Activated naive CD8-positive, alpha-beta T cell treated with anti-CD3 and anti-CD28 coated beads, Interleukin-2, amount 10 ng/mL, durations not matched to agents 7 days and 5 days (primary cell): ENCODE measurements around the gene TNXB. TPM values are rescaled to one million over a fixed set of nuclear protein-coding genes. Genes with fewer than 3 reads are reported as not detected.
A peak's percentile ranks its signal among the peaks of the same experiment; 100 is the strongest.

ENCODE experiments used
- ATAC-seq: fragments of 150-1000 bp; cut with Tn5 transposase; one replicate; pipeline ENCODE4 v1.10.0; 2021; ENCODE audit warnings: low read depth, moderate library complexity
- POLR2A ChIA-PET: fragments of 350-600 bp; sonication (Branson Sonifier 250); formaldehyde crosslinking; loops from one replicate; lab custom pipeline; 2021; ENCODE audit warnings: antibody characterized with exemption; lab: Charles Lee
- DNase-seq: peaks from one replicate; pipeline ENCODE4 v3.0.0; 2021
- H3K27ac Mint-ChIP-seq: one replicate; pipeline ENCODE4 v1.8.0; 2022; ENCODE audit warnings: mild to moderate bottlenecking, mixed read lengths
- H3K27me3 Mint-ChIP-seq: one replicate; pipeline ENCODE4 v1.8.0; 2022; ENCODE audit warnings: mild to moderate bottlenecking, moderate library complexity, mixed read lengths
- H3K36me3 Mint-ChIP-seq: one replicate; pipeline ENCODE4 v1.8.0; 2021; ENCODE audit warnings: mild to moderate bottlenecking, mixed read lengths
- H3K4me1 Mint-ChIP-seq: one replicate; pipeline ENCODE4 v1.8.0; 2021; ENCODE audit warnings: mixed read lengths
- H3K4me3 Mint-ChIP-seq: one replicate; pipeline ENCODE4 v1.8.0; 2022; ENCODE audit warnings: mild to moderate bottlenecking, moderate library complexity, mixed read lengths
- H3K9me3 Mint-ChIP-seq: one replicate; pipeline ENCODE4 v1.8.0; 2021; ENCODE audit warnings: mixed read lengths
- total RNA-seq, 2 experiments: library from RNA; stranded (reverse); gene quantifications; one replicate each; pipeline ENCODE4 v1.2.3, GENCODE V29; 2021

The TNXB gene, protein sequence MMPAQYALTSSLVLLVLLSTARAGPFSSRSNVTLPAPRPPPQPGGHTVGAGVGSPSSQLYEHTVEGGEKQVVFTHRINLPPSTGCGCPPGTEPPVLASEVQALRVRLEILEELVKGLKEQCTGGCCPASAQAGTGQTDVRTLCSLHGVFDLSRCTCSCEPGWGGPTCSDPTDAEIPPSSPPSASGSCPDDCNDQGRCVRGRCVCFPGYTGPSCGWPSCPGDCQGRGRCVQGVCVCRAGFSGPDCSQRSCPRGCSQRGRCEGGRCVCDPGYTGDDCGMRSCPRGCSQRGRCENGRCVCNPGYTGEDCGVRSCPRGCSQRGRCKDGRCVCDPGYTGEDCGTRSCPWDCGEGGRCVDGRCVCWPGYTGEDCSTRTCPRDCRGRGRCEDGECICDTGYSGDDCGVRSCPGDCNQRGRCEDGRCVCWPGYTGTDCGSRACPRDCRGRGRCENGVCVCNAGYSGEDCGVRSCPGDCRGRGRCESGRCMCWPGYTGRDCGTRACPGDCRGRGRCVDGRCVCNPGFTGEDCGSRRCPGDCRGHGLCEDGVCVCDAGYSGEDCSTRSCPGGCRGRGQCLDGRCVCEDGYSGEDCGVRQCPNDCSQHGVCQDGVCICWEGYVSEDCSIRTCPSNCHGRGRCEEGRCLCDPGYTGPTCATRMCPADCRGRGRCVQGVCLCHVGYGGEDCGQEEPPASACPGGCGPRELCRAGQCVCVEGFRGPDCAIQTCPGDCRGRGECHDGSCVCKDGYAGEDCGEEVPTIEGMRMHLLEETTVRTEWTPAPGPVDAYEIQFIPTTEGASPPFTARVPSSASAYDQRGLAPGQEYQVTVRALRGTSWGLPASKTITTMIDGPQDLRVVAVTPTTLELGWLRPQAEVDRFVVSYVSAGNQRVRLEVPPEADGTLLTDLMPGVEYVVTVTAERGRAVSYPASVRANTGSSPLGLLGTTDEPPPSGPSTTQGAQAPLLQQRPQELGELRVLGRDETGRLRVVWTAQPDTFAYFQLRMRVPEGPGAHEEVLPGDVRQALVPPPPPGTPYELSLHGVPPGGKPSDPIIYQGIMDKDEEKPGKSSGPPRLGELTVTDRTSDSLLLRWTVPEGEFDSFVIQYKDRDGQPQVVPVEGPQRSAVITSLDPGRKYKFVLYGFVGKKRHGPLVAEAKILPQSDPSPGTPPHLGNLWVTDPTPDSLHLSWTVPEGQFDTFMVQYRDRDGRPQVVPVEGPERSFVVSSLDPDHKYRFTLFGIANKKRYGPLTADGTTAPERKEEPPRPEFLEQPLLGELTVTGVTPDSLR (N-terminal part only)
- total RNA-seq: 1 to 10 TPM; 8.6 to 9.2 TPM

DNA sequence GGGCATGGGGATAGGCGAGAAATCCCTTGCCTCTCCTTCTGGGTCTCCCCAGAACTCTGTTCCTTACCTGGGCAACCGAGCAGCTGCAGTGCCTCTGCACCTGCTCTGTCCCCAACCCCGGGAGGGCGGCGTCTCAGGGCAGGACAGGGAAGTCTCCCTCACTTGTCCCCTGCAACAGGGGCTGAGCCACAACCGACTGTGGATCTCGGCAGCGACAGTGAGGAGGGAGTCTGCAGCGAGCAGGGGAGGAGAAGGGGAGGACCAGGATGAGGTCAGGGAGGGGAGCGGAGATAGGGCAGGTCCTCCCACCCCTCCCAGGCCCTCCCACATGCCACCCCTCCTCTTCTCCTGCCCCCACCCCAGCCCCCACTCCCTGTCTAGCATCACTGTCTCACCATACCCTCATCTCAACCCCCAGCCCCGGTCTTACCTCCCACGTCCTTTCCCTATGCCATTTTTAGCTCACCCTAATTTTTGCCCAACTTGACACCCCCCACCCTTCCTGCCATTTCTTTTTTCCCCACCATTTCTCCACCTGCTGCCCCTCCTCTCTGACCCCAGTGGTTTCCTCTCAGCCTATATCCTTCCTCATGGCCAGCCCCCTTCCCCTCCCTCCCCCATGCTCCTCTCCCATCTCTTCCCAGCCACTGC is at the start of gene TNXB:
TNXB (minus strand) TSS at position 225 of the 651 bp plus-strand sequence. CDS start 11,140 bp downstream, outside the sequence.
- ATAC-seq (no peak), DNase-seq (no peak)
- H3K27ac Mint-ChIP-seq: no peak within 1 kb of the TSS
- H3K36me3 Mint-ChIP-seq: peaks cover 4% of the 10 kb centered on the region
- H3K9me3 Mint-ChIP-seq: no peaks in the 10 kb centered on the region
- peaks cover 6% of the 10 kb centered on the region for H3K4me1 Mint-ChIP-seq
- POLR2A ChIA-PET: no interaction called here
- no peak within 1 kb of the TSS for H3K4me3 Mint-ChIP-seq
- peaks cover 16% of the 10 kb centered on the region for H3K27me3 Mint-ChIP-seq

GRCh38 chr6:32158052-32158451 is 48.9 kb upstream of the TNXB start:
- H3K27me3 Mint-ChIP-seq: no peaks in the 10 kb centered on the region
- peaks cover 13% of the 10 kb centered on the region for H3K4me1 Mint-ChIP-seq
- H3K9me3 Mint-ChIP-seq: no peaks in the 10 kb centered on the region
- no peak for DNase-seq
- POLR2A ChIA-PET: no interaction called here
- no peak overlapping the region for H3K27ac Mint-ChIP-seq
- H3K36me3 Mint-ChIP-seq: peaks cover 20% of the 10 kb centered on the region
- ATAC-seq: no peak
- H3K4me3 Mint-ChIP-seq: no peak overlapping the region

DNA sequence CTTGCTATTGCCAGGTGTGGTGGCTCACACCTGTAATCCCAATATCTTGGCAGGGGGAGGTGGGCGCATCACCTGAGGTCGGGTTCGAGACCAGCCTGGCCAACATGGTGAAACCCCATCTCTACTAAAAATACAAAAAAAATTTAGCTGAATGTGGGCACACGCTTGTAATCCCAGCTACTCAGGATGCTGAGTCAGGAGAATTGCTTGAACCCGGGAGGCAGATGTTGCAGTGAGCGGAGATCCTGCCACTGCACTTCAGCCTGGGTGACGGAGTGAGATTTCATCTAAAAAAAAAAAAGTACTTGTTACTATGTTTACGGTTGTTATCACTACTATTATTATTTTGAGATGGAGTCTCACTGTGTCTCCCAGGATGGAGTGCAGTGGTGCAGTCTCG is 47.8 kb upstream of the TNXB start:
- no peaks in the 10 kb centered on the region for H3K9me3 Mint-ChIP-seq
- H3K27ac Mint-ChIP-seq: no peak overlapping the region
- peaks cover 15% of the 10 kb centered on the region for H3K36me3 Mint-ChIP-seq
- ATAC-seq (no peak), DNase-seq (no peak)
- POLR2A ChIA-PET: no interaction called here
- peaks cover 20% of the 10 kb centered on the region for H3K4me1 Mint-ChIP-seq
- H3K27me3 Mint-ChIP-seq: no peaks in the 10 kb centered on the region
- no peak overlapping the region for H3K4me3 Mint-ChIP-seq

GRCh38 chr6:32154514-32155161 is 45.5 kb upstream of the TNXB start:
- POLR2A ChIA-PET: interaction anchor here (0.9 to 1.3 kb wide), 7 partner anchors 23 to 67 kb away, joined by 3 to 9 read pairs (median 4); partner anchors contain the start of genes FKBPL, GPSM3, PBX2 and RNF5
- ATAC-seq: peak; percentile 80
- Mint-ChIP-seq H3K27ac (peak overlapping the region; percentile 94), H3K4me1 (peaks cover 31% of the 10 kb centered on the region), H3K36me3 (peaks cover 15% of the 10 kb centered on the region), H3K9me3 (no peaks in the 10 kb centered on the region), H3K4me3 (peak overlapping the region; percentile 98), H3K27me3 (peaks cover 11% of the 10 kb centered on the region)
- DNase-seq: peak; percentile 75

DNA sequence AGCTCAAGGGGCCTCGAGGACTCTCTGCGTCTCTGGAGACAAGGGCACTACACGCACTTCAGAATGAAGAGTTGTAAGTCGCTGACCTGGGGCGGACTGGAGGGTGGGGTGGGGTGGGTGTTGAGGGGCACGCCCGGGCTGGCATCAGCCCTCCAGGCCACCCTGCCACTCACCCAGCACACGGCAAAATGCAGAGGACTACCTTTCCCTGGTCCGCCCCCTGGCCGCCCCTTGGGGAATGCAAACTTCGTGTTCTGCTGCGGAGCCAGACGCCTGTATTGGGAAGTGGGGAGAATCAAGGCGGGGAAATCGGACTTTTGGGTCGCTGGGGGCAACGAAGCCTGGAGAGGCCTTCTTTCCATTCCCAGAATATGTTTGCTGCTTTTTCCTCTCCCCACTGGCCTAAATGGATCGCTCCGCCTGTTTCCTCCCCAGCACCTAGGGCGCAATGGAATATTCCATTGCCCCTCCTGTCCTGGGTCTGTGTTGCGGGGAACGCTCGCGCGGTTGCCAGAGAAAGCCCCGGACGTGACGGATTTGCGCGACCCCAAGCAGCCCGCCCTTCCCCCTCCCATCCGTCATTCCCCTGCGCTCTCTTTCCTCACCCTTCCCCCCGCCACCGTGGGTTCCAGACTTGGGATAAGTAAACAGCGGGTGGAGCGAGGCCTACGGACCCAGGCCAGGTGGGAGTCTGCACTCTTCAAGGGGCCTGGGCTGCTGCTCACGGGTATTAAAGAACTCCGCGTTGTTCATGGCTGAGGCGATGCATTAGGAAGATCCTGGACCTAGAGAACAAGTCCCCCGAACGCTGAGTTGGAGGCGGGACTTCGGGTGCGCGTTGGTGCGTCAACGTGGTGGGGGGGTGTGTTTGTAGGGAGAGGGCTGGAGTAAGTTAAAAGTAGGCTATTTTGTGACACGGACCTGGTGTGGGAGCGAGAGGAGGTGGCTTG is 44.7 kb upstream of the TNXB start, which contains the start of gene PPT2:
PPT2 (plus strand) TSS at position 578 of the 950 bp plus-strand sequence. CDS start 454 bp downstream, outside the sequence.
- Mint-ChIP-seq H3K4me1 (peaks cover 34% of the 10 kb centered on the region), H3K27me3 (peaks cover 14% of the 10 kb centered on the region), H3K4me3 (peak within 1 kb of the TSS; percentile 98), H3K27ac (peak within 1 kb of the TSS; percentile 94), H3K9me3 (no peaks in the 10 kb centered on the region), H3K36me3 (peaks cover 15% of the 10 kb centered on the region)
- DNase-seq (peak; percentile 81), ATAC-seq (peak; percentile 72)
- POLR2A ChIA-PET: interaction anchor here (1.0 to 1.3 kb wide), 6 partner anchors 24 to 66 kb away, joined by 3 to 8 read pairs (median 4); partner anchors contain the start of genes GPSM3, PBX2 and RNF5

GRCh38 chr6:32152769-32153563 is 43.8 kb upstream of the TNXB start:
- Mint-ChIP-seq H3K4me1 (peaks cover 40% of the 10 kb centered on the region), H3K27me3 (peaks cover 22% of the 10 kb centered on the region), H3K4me3 (peak overlapping the region; percentile 38), H3K9me3 (no peaks in the 10 kb centered on the region), H3K36me3 (peaks cover 10% of the 10 kb centered on the region), H3K27ac (peak overlapping the region; percentile 94)
- ATAC-seq: no peak
- no peak for DNase-seq
- POLR2A ChIA-PET: interaction anchor here (1.0 kb wide), 1 partner anchor 43 kb away, joined by 3 read pairs; no protein-coding TSS in a partner anchor

GRCh38 chr6:32151863-32152768 is 43.0 kb upstream of the TNXB start, which contains the start of gene PRRT1:
Gene PRRT1, minus strand, starts transcription at chr6:32151939. Its CDS starts 112 bp downstream, at chr6:32151827.
- Mint-ChIP-seq H3K27ac (peak within 1 kb of the TSS; percentile 74), H3K4me1 (peaks cover 40% of the 10 kb centered on the region), H3K4me3 (peak within 1 kb of the TSS; percentile 67), H3K27me3 (peaks cover 30% of the 10 kb centered on the region), H3K36me3 (peaks cover 3% of the 10 kb centered on the region), H3K9me3 (no peaks in the 10 kb centered on the region)
- DNase-seq (no peak), ATAC-seq (no peak)
- POLR2A ChIA-PET: no interaction called here

- DNase-seq: no peak
- Mint-ChIP-seq H3K27ac (peak overlapping the region; percentile 74), H3K4me3 (peak overlapping the region; percentile 67), H3K27me3 (peaks cover 38% of the 10 kb centered on the region), H3K4me1 (peaks cover 40% of the 10 kb centered on the region), H3K9me3 (no peaks in the 10 kb centered on the region), H3K36me3 (peaks cover 3% of the 10 kb centered on the region)
- no peak for ATAC-seq
- POLR2A ChIA-PET: no interaction called here
These were observed 42.2 kb upstream of the TNXB start for GRCh38 chr6:32151181-32151862.
